BJ (cell line): ENCODE data around the gene NRG3. TPM values are rescaled to one million over a fixed set of nuclear protein-coding genes. Genes with fewer than 3 reads are reported as not detected.

Experiments
- CTCF ChIA-PET: fragments of 350-600 bp; formaldehyde crosslinking; extraction: SDS; loops from one replicate; lab custom pipeline; 2021; ENCODE audit warnings: antibody characterized with exemption, inconsistent platforms; lab: Yijun Ruan, JAX
- POLR2A ChIA-PET: fragments of 300-600 bp; sonication (Branson Sonifier 250); formaldehyde crosslinking; extraction: SDS; loops from one replicate; lab custom pipeline; 2021; ENCODE audit warnings: antibody characterized with exemption; lab: Charles Lee
- DNase-seq: peaks from one replicate; pipeline ENCODE4 v3.0.0-alpha.2; 2011; ENCODE audit warnings: low read depth
- H3K27me3 ChIP-seq: 2 replicates; pipeline ENCODE4 v1.6.0; 2011; ENCODE audit warnings: low read length; ENCODE audit not compliant: control insufficient read depth, insufficient read depth
- H3K36me3 ChIP-seq: 2 replicates; pipeline ENCODE4 v1.5.1; 2011; ENCODE audit warnings: low read length; ENCODE audit not compliant: control insufficient read depth, insufficient read depth
- H3K4me3 ChIP-seq: 2 replicates; pipeline ENCODE4 v1.5.1; 2011; ENCODE audit warnings: low read depth, mild to moderate bottlenecking, control low read depth, low read length
- polyA plus RNA-seq: library from polyadenylated mRNA; depleted of rRNA; stranded (reverse); fragments of >200 nt; gene quantifications from 2 replicates; pipeline ENCODE4 v1.2.3, GENCODE V29; 2011
- TF ChIP-seq, protein P1 (sequence below): IDR thresholded peaks from 2 replicates; pipeline ENCODE4 v1.5.1; 2011; ENCODE audit warnings: low read depth, mild to moderate bottlenecking, control low read depth, inconsistent platforms, low read length, moderate library complexity; ENCODE audit not compliant: insufficient read depth

NRG3 gene
- polyA plus RNA-seq, 1 experiment: not detected

DNA sequence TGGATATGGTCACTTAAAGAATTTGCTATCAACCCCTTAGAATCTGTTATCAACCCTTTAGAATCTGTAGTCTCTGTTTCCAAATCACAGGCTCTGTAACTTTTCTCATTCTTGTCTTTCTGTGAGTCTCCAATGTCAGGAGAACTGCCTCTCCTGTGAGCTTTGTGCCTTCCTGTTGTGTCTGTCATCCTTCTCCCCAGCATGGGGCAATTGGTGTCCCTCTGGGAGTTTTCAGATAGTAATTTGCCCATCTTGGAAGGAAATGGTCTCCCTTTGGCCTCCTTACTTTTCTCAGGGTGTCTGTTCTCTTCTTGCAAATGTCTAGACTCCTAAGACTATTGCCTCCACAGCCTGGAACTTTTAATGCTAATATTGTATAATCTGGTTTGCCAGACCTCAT lies 521.9 kb downstream of the NRG3 start:
- Histone ChIP-seq H3K4me3 (no peak overlapping the region), H3K27me3 (no peaks in the 10 kb centered on the region), H3K36me3 (no peaks in the 10 kb centered on the region)
- DNase-seq: no peak
- TF ChIP-seq, protein P1, sequence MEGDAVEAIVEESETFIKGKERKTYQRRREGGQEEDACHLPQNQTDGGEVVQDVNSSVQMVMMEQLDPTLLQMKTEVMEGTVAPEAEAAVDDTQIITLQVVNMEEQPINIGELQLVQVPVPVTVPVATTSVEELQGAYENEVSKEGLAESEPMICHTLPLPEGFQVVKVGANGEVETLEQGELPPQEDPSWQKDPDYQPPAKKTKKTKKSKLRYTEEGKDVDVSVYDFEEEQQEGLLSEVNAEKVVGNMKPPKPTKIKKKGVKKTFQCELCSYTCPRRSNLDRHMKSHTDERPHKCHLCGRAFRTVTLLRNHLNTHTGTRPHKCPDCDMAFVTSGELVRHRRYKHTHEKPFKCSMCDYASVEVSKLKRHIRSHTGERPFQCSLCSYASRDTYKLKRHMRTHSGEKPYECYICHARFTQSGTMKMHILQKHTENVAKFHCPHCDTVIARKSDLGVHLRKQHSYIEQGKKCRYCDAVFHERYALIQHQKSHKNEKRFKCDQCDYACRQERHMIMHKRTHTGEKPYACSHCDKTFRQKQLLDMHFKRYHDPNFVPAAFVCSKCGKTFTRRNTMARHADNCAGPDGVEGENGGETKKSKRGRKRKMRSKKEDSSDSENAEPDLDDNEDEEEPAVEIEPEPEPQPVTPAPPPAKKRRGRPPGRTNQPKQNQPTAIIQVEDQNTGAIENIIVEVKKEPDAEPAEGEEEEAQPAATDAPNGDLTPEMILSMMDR: no peak
- ChIA-PET CTCF (no interaction called here), POLR2A (no interaction called here)

DNA sequence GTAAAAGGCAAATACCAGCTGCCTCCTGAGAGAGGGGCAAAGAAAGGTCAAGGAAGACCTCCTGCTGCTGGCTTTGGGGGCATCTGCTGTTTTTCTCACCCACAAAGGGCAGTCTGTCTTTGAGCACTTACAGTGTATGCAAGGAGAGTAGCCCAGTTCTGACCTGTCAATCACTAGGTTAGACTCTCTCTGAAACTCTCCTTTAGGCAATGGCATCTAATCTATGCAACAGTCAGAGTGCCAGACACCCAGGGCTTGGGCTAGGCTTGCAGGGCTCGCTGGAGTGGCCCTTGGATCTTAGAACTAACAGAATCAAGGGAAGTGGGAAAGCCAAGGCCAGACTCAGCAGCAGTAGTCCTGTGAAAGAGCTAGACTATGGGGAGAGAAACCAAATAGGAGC lies 522.9 kb downstream of the NRG3 start:
- Histone ChIP-seq H3K4me3 (no peak overlapping the region), H3K36me3 (no peaks in the 10 kb centered on the region), H3K27me3 (no peaks in the 10 kb centered on the region)
- ChIA-PET POLR2A (no interaction called here), CTCF (no interaction called here)
- TF ChIP-seq, protein P1: no peak
- no peak for DNase-seq

DNA sequence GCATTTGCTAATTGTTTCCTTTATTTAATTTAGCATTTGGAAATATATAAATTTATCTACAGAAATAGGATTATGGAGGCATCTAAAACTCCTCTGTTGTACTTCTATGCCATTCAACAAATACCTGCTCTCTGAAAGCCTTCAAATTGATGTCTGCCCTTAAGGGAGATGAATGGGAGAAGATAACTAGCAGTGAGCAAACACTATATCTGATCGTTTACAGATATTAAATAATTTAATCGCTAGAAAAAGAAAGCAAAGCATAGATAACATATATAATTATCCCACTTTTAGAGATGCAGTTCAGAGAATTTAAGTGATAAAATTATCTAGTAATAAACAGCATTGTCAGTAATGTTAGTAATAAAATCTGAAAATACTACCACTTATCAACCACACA lies 524.9 kb downstream of the NRG3 start:
- CTCF ChIA-PET: no interaction called here
- H3K4me3 ChIP-seq: no peak overlapping the region

DNA sequence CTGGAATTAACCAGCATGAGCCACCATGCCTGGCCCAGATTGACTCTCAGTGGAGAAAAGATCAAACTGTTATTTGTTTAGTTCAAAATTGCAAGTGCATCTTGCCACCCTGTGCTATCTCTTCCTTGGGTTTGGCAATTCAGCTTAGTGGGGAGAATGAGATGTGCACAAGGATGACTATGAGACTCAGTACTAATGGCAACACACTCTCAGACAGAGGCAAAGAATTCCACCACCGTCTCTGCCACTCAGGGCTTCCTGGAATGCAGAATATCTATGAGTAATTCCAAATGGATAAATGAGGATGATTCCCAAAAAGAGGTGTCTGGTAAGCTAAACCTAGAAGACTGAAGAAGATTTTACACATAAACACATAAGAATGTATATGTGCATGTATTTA lies 525.8 kb downstream of the NRG3 start:
- Histone ChIP-seq H3K36me3 (no peaks in the 10 kb centered on the region), H3K4me3 (no peak overlapping the region), H3K27me3 (no peaks in the 10 kb centered on the region)
- TF ChIP-seq, protein P1: no peak
- POLR2A ChIA-PET: no interaction called here
- CTCF ChIA-PET: interaction anchor here (1.0 kb wide), 1 partner anchor 12 kb away, joined by 3 read pairs; no protein-coding TSS in a partner anchor
- DNase-seq: no peak

More for the DNA sequence above, 524.9 kb downstream of the NRG3 start:
- TF ChIP-seq, protein P1: no peak
- POLR2A ChIA-PET: no interaction called here
- DNase-seq: no peak
- no peaks in the 10 kb centered on the region for H3K27me3 ChIP-seq
- no peaks in the 10 kb centered on the region for H3K36me3 ChIP-seq

DNA sequence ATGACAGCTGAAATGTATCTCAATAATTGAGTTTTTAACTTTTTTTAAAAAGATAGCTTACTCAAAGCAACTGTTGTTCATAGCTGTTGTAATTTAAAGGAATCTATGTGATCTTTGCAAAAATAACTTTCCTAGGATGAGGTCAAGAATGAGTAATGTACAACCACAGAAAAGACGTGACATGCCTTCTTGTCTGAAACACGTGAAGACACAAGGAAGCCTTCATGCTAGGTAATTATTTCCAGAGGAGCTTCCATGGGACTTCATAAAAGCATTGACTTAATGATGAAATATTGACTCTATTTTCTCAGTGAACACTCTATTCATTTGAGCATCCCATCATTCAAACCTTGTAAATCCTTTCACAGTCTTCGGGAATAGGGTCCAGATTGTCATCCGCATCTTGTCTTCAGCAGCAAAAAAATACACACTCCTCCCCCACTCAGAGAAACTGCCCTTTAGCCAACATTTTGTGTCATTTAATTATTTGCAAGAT lies 528.0 kb downstream of the NRG3 start:
- Histone ChIP-seq H3K36me3 (no peaks in the 10 kb centered on the region), H3K4me3 (no peak overlapping the region), H3K27me3 (no peaks in the 10 kb centered on the region)
- no peak for DNase-seq
- TF ChIP-seq, protein P1: no peak
- ChIA-PET POLR2A (no interaction called here), CTCF (no interaction called here)
